Tibial nerve (tissue), 4 donors: Measurements from ENCODE around the gene HNRNPC. TPM values are rescaled to one million over a fixed set of nuclear protein-coding genes. Genes with fewer than 3 reads are reported as not detected.

ENCODE experiments used
- DNase-seq, 2 donors: peaks; one replicate each; pipeline ENCODE4 v3.0.0-alpha.2; 2019; ENCODE audit warnings: low spot score in 2 of 2
- H3K27ac ChIP-seq, 4 donors: fragments of 200-600 bp; sonication (generic) in 3 of 4; one replicate each; pipeline ENCODE4 v1.5.1; 2017 to 2019; ENCODE audit warnings: mild to moderate bottlenecking in 1 of 4
- H3K27me3 ChIP-seq, 2 donors: fragments of 200-600 bp; sonication (generic) in 1 of 2; one replicate each; pipeline versions ENCODE4 v1.5.1 to v1.6.0; 2017 to 2019
- H3K36me3 ChIP-seq, 3 donors: fragments of 200-600 bp; sonication (generic); one replicate each; pipeline ENCODE4 v1.5.1; 2018 to 2019
- H3K4me1 ChIP-seq, 4 donors: fragments of 200-600 bp; sonication (generic) in 3 of 4; one replicate each; pipeline ENCODE4 v1.5.1; 2017 to 2019
- H3K4me3 ChIP-seq, 4 donors: fragments of 200-600 bp; sonication (generic) in 3 of 4; one replicate each; pipeline ENCODE4 v1.5.1; 2017 to 2019; ENCODE audit warnings: mild to moderate bottlenecking in 1 of 4, moderate library complexity in 1 of 4
- H3K9me3 ChIP-seq, 4 donors: fragments of 200-600 bp; sonication (generic) in 3 of 4; one replicate each; pipeline ENCODE4 v1.5.1; 2017 to 2019
- EP300 ChIP-seq, 2 donors: sonication (generic); formaldehyde crosslinking; IDR thresholded peaks; one replicate each; pipeline ENCODE4 v1.6.1; 2017; ENCODE audit warnings: antibody characterized with exemption in 2 of 2, mild to moderate bottlenecking in 1 of 2
- POLR2A ChIP-seq, 2 donors: fragments of 450-650 bp; IDR thresholded peaks; one replicate each; pipeline ENCODE4 v1.6.1; 2017; ENCODE audit warnings: antibody characterized with exemption in 2 of 2, mild to moderate bottlenecking in 2 of 2, moderate library complexity in 2 of 2
- WGBS, 2 donors: methylation state at CpG; one replicate each; pipeline ENCODE4 v1.1.5; 2018; 5-methylcytosine and 5-hydroxymethylcytosine counted together
- total RNA-seq, 4 donors: library from RNA; depleted of rRNA; stranded (reverse); fragments of >200 nt; gene quantifications; one replicate each; pipeline ENCODE4 v1.1.0, GENCODE V29; 2016
- TF ChIP-seq, protein P1 (sequence below), 5 experiments: fragments of 200-600 bp in 3 of 5; fragments of 450-650 bp in 2 of 5; sonication (generic) in 3 of 5; IDR thresholded peaks; one replicate each; pipeline ENCODE4 v1.5.1; 2016 to 2019; ENCODE audit warnings: antibody characterized with exemption in 5 of 5, mild to moderate bottlenecking in 3 of 5, moderate library complexity in 2 of 5

Gene HNRNPC
- total RNA-seq, 4 donors from 2014 or later = 349 to 485 (median 426) TPM

DNA sequence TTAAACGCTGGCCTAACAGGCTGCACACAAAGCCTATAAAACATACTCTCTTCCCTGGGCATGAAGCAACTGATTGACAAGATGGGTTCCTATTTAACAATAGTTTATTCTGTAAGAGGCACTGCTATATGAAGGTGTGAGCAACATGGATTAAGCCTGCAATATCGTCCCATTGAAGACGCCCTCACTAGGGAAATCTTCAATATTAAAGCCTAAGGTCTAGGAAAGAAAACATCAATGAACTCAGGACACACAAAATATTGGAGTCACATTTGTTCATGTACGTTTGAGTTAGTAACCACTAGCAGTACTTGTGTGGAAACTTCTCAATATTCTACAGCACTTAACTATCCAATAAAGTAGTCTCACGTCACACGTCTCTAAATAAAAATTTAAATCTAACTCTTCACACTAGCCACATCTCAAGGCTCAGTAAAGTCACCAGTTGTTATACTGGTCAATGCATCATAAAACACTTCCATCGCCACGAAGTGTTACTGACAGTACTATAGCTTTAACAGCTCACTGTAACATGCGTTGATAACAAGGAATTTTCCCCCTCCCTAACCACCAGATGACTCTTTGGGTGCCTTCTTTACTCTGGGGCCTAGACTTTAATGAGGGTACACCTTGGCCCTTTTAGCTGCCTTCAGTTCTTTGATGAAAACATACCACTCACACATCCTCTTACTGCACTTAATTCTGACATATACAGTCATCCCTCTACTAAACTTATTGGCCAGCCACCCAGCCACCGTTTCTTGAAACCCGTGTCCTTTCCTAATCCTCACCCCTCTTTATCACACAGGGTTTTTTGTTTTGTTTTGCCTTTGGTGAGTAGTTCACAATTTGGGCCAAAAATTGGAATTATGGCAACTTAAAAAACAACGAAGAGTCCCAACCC lies 63.3 kb downstream of the HNRNPC start:
- Histone ChIP-seq H3K27me3 (no peaks in the 10 kb centered on the region), H3K4me3 (no peak overlapping the region), H3K27ac (no peak overlapping the region), H3K9me3 (no peaks in the 10 kb centered on the region), H3K4me1 (no peaks in the 10 kb centered on the region), H3K36me3 (peaks cover 0 to 62% (median 19%) of the 10 kb centered on the region in 3 donors)
- DNase-seq = no peak
- TF ChIP-seq POLR2A (IDR thresholded peaks at IDR 0.05) (no peak), EP300 (IDR thresholded peaks at IDR 0.05) (no peak)
- TF ChIP-seq, protein P1, sequence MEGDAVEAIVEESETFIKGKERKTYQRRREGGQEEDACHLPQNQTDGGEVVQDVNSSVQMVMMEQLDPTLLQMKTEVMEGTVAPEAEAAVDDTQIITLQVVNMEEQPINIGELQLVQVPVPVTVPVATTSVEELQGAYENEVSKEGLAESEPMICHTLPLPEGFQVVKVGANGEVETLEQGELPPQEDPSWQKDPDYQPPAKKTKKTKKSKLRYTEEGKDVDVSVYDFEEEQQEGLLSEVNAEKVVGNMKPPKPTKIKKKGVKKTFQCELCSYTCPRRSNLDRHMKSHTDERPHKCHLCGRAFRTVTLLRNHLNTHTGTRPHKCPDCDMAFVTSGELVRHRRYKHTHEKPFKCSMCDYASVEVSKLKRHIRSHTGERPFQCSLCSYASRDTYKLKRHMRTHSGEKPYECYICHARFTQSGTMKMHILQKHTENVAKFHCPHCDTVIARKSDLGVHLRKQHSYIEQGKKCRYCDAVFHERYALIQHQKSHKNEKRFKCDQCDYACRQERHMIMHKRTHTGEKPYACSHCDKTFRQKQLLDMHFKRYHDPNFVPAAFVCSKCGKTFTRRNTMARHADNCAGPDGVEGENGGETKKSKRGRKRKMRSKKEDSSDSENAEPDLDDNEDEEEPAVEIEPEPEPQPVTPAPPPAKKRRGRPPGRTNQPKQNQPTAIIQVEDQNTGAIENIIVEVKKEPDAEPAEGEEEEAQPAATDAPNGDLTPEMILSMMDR (IDR thresholded peaks at IDR 0.05) = no peak
- WGBS, 2 donors = 85 to 86% methylated on average over 12 of the region's 12 CpGs

DNA sequence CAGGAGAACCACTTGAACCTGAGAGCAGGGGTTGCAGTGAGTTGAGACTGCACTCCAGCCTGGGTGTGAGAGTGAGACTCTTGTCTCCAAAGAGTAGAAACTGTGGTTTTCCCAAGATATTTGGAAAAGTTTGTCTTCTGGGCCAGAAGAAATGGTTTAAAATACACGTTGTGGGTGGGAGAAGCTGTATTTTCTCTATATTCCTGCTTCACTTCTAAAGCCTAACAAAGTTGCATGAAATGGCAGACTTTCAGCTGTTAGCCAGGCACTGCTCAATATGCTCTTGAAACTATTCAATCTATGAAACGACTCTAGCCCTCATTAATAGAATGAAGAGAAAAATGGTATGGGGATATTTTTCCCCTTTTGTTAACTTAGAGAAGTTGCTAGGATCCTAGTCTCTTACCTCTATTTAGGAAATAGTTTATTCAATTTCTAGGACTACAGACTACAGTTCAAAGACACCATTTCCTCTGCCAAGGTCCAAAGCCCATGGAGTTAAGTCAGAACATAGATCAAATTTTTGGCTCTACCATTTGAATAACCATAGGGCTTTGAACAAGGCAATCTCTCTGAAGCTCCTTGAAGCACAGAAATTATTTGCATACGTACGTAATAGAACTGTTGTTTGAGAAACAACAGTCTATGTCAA lies 64.1 kb downstream of the HNRNPC start:
- Histone ChIP-seq H3K27ac (no peak overlapping the region), H3K9me3 (no peaks in the 10 kb centered on the region), H3K27me3 (no peaks in the 10 kb centered on the region), H3K4me3 (no peak overlapping the region), H3K4me1 (no peaks in the 10 kb centered on the region), H3K36me3 (peaks cover 0 to 56% (median 19%) of the 10 kb centered on the region in 3 donors)
- 68 to 75% methylated on average over 4 of the region's 4 CpGs for WGBS, 2 donors
- no peak for TF ChIP-seq EP300 (IDR thresholded peaks at IDR 0.05)
- TF ChIP-seq, protein P1 (IDR thresholded peaks at IDR 0.05) = no peak
- TF ChIP-seq POLR2A (IDR thresholded peaks at IDR 0.05) = no peak
- DNase-seq = no peak

DNA sequence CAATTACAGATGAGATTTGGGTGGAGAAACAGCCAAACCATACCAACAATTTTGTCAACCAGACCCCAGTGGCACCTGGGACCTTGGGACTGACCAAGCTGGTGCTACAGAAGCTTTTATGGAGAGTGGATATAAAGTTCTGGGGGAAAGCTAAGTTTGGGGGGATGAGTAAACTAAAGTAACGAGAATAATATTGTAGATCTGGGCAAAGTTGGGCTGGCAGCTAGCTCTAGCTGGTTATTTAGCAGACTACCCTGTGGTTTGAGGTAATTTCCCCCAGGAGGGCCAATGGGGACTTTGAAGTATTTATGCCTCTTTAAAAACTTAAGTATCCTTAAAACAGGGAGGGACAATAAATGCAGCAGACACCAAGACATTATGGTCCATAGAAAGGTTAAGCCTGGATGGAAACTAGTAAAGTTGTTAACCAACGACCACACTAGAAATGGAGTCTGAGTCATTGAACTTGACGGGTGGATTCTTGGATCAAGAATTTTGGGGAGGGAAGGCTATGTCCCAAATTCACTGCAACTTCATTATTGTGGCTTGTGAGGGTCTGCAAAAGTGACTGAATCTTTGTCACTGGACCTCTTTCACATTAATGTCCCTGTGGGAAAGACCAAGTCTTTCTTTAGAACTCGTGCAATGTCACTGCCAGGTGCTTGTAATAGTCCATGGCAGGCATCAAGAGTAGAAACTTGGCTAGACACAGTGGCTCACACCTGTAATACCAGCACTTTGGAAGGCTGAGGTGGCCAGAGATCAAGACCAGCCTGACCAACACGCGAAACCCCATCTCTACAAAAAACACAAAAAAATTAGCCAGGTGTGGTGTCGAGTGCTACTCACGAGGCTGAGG lies 64.8 kb downstream of the HNRNPC start:
- Histone ChIP-seq H3K36me3 (peaks cover 0 to 48% (median 13%) of the 10 kb centered on the region in 3 donors), H3K27ac (no peak overlapping the region), H3K27me3 (no peaks in the 10 kb centered on the region), H3K4me3 (no peak overlapping the region), H3K9me3 (no peaks in the 10 kb centered on the region), H3K4me1 (no peaks in the 10 kb centered on the region)
- 82 to 86% methylated on average over 8 of the region's 8 CpGs for WGBS, 2 donors
- DNase-seq = no peak
- TF ChIP-seq EP300 (IDR thresholded peaks at IDR 0.05) (no peak), POLR2A (IDR thresholded peaks at IDR 0.05) (no peak)
- TF ChIP-seq, protein P1 (IDR thresholded peaks at IDR 0.05) = no peak

DNA sequence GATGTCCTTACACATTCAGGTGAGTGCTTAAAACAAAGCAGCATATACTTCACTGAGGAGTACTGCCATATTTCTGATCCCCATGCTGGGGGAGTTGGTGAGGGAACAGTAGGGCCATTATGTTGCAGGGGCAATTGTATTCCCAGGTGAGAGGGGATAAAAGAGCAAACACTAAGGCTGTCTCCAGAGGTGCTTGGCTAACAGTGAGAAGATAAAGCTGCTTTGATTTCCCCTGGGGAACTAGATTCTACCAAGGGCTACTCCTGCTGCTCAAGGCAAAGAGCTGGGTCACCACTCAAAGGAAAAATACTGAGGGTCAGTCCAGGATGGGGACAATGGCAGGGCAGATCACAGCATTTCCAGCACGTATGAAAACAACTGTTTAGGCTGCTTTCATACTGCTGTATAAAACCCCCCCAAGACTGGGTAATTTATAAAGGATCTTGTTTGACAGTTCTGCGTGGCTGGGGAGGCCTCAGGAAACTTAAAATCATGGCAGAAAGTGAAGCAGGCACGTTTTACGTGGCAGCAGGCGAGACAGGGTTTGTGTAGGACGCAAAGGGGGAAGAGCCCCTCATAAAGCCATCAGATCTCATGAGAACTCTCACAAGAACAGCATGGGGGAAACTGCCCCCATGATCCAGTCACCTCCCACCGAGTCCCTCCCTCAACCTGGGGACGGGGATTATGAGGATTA lies 65.6 kb downstream of the HNRNPC start:
- Histone ChIP-seq H3K27ac (no peak overlapping the region), H3K9me3 (no peaks in the 10 kb centered on the region), H3K4me3 (no peak overlapping the region), H3K4me1 (no peaks in the 10 kb centered on the region), H3K36me3 (peaks cover 0 to 40% (median 5%) of the 10 kb centered on the region in 3 donors), H3K27me3 (no peaks in the 10 kb centered on the region)
- WGBS, 2 donors = 63 to 64% methylated on average over 8 of the region's 8 CpGs
- TF ChIP-seq, protein P1 (IDR thresholded peaks at IDR 0.05) = no peak
- no peak for TF ChIP-seq POLR2A (IDR thresholded peaks at IDR 0.05)
- TF ChIP-seq EP300 (IDR thresholded peaks at IDR 0.05) = no peak
- no peak for DNase-seq
